ENCODE data around the gene PLCH1. TPM values are rescaled to one million over a fixed set of nuclear protein-coding genes. Genes with fewer than 3 reads are reported as not detected.

The PLCH1 gene
- total RNA-seq, 1 donor from 2014 or later = 14.0 TPM

GRCh38 chr3:155444771-155445170 lies 300.1 kb downstream of the PLCH1 start:
- Histone ChIP-seq H3K27ac (no peak overlapping the region), H3K4me3 (no peak overlapping the region), H3K4me1 (no peaks in the 10 kb centered on the region), H3K9me3 (no peaks in the 10 kb centered on the region), H3K36me3 (no peaks in the 10 kb centered on the region), H3K27me3 (ENCODE audit: low read depth) (no peaks in the 10 kb centered on the region)
- TF ChIP-seq CTCF (IDR thresholded peaks at IDR 0.05) = no peak
- ATAC-seq (no peak), DNase-seq (no peak)
- intact Hi-C loops (cut with DNase I) = no loop called here

GRCh38 chr3:155443815-155444214 lies 301.1 kb downstream of the PLCH1 start:
- ATAC-seq = no peak
- H3K4me3 ChIP-seq = no peak overlapping the region
- no peaks in the 10 kb centered on the region for H3K27me3 ChIP-seq (ENCODE audit: low read depth)
- DNase-seq = no peak
- H3K4me1 ChIP-seq = no peaks in the 10 kb centered on the region
- H3K36me3 ChIP-seq = no peaks in the 10 kb centered on the region
- H3K27ac ChIP-seq = no peak overlapping the region
- intact Hi-C loops (cut with DNase I) = no loop called here
- TF ChIP-seq CTCF (IDR thresholded peaks at IDR 0.05) = no peak
- no peaks in the 10 kb centered on the region for H3K9me3 ChIP-seq

- H3K27ac ChIP-seq = no peak overlapping the region
- H3K4me3 ChIP-seq = no peak overlapping the region
- no peak for TF ChIP-seq CTCF (IDR thresholded peaks at IDR 0.05)
- ATAC-seq (no peak), DNase-seq (no peak)
- H3K27me3 ChIP-seq (ENCODE audit: low read depth) = no peaks in the 10 kb centered on the region
- H3K9me3 ChIP-seq = no peaks in the 10 kb centered on the region
- H3K36me3 ChIP-seq = no peaks in the 10 kb centered on the region
- H3K4me1 ChIP-seq = no peaks in the 10 kb centered on the region
- intact Hi-C loops (cut with DNase I) = no loop called here
Measured at GRCh38 chr3:155442072-155442471, 302.8 kb downstream of the PLCH1 start.

- Histone ChIP-seq H3K36me3 (no peaks in the 10 kb centered on the region), H3K4me1 (no peaks in the 10 kb centered on the region), H3K4me3 (no peak overlapping the region), H3K27me3 (ENCODE audit: low read depth) (no peaks in the 10 kb centered on the region), H3K27ac (no peak overlapping the region), H3K9me3 (no peaks in the 10 kb centered on the region)
- intact Hi-C loops (cut with DNase I) = no loop called here
- DNase-seq = no peak
- TF ChIP-seq CTCF (IDR thresholded peaks at IDR 0.05) = no peak
- no peak for ATAC-seq
Measured at GRCh38 chr3:155441506-155441905, 303.4 kb downstream of the PLCH1 start.

- TF ChIP-seq CTCF (IDR thresholded peaks at IDR 0.05) = no peak
- ATAC-seq = no peak
- Histone ChIP-seq H3K4me1 (no peaks in the 10 kb centered on the region), H3K27me3 (ENCODE audit: low read depth) (no peaks in the 10 kb centered on the region), H3K9me3 (no peaks in the 10 kb centered on the region), H3K4me3 (no peak overlapping the region), H3K27ac (no peak overlapping the region), H3K36me3 (no peaks in the 10 kb centered on the region)
- intact Hi-C loops (cut with DNase I) = no loop called here
- DNase-seq = no peak
Measured at GRCh38 chr3:155441026-155441425, 303.8 kb downstream of the PLCH1 start.

- intact Hi-C loops (cut with DNase I) = no loop called here
- Histone ChIP-seq H3K9me3 (no peaks in the 10 kb centered on the region), H3K27ac (no peak overlapping the region), H3K36me3 (no peaks in the 10 kb centered on the region), H3K4me1 (no peaks in the 10 kb centered on the region), H3K4me3 (no peak overlapping the region), H3K27me3 (ENCODE audit: low read depth) (no peaks in the 10 kb centered on the region)
- no peak for TF ChIP-seq CTCF (IDR thresholded peaks at IDR 0.05)
- DNase-seq = no peak
- ATAC-seq = no peak
Measured at GRCh38 chr3:155435821-155436220, 309.1 kb downstream of the PLCH1 start.

All from lower lobe of right lung (tissue), 2 donors.